ENCODE measurements around the gene PPP1R12A. TPM values are rescaled to one million over a fixed set of nuclear protein-coding genes. Genes with fewer than 3 reads are reported as not detected.

PPP1R12A gene
- total RNA-seq, 1 donor from 2014 or later, result 86.7 TPM

DNA sequence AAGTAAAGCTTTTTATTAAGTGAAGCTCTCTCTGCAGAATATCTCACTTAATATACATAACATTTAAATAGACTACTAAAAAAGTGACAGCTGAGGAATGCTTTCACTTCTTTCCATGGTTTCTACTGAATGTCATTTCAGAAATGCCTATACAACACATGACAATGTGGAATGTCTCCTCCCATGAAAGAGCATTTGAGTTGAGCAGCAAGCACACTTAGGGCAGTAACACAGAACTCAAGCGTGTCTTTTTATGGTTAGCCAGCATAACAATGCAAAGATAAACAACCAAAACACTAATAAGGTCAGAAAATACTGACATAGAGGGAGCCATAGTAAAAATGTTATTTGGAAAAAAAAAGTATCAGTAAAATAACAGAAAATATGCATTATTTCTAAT is 9.4 kb downstream of the PPP1R12A start:
- Histone ChIP-seq H3K4me3 (no peak overlapping the region), H3K27me3 (no peaks in the 10 kb centered on the region), H3K36me3 (no peaks in the 10 kb centered on the region), H3F3A (ENCODE audit: low read depth) (no peaks in the 10 kb centered on the region), H3K4me1 (no peaks in the 10 kb centered on the region), H3K9me3 (ENCODE audit: low read depth) (no peaks in the 10 kb centered on the region), H3K4me2 (no peak overlapping the region), H3K27ac (no peak overlapping the region), H2AFZ (replicated peaks) (no peak overlapping the region), H3K9ac (no peak overlapping the region), H4K20me1 (ENCODE audit: low read depth) (peaks cover 77% of the 10 kb centered on the region), H3K79me2 (ENCODE audit: low read depth) (peaks cover 100% of the 10 kb centered on the region)
- Mint-ChIP-seq H3K36me3 (peaks cover 18% of the 10 kb centered on the region), H3K9me3 (peaks cover 3% of the 10 kb centered on the region), H3K4me1 (peaks cover 2% of the 10 kb centered on the region), H3K27me3 (ENCODE audit: insufficient read depth, low read depth) (no peaks in the 10 kb centered on the region), H3K4me3 (no peak overlapping the region), H3K27ac (no peak overlapping the region)
- TF ChIP-seq, protein P1, sequence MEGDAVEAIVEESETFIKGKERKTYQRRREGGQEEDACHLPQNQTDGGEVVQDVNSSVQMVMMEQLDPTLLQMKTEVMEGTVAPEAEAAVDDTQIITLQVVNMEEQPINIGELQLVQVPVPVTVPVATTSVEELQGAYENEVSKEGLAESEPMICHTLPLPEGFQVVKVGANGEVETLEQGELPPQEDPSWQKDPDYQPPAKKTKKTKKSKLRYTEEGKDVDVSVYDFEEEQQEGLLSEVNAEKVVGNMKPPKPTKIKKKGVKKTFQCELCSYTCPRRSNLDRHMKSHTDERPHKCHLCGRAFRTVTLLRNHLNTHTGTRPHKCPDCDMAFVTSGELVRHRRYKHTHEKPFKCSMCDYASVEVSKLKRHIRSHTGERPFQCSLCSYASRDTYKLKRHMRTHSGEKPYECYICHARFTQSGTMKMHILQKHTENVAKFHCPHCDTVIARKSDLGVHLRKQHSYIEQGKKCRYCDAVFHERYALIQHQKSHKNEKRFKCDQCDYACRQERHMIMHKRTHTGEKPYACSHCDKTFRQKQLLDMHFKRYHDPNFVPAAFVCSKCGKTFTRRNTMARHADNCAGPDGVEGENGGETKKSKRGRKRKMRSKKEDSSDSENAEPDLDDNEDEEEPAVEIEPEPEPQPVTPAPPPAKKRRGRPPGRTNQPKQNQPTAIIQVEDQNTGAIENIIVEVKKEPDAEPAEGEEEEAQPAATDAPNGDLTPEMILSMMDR (IDR thresholded peaks at IDR 0.05), result no peak
- TF ChIP-seq EZH2 (IDR thresholded peaks at IDR 0.05) (no peak), EZH2phosphoT487 (IDR thresholded peaks at IDR 0.05) (no peak)
- no peak for DNase-seq (ENCODE audit: low spot score)

DNA sequence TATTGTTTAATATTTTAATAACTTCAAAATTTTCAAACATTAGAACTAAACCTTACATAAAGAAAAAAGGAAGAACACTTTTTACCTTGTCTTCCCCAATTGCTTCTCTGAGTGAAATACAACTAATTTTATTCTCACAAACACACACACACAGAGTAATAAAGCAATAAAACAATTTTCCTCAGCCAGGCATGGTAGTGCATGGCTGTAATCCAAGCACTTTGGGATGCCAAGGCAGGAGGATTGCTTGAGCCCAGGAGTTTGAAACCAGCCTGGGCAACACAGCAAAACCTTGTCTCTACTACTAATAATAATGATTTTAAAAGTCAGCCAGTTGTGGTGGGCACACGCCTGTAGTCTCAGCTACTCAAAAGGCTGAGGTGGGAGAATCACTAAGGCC is 13.1 kb downstream of the PPP1R12A start:
- Mint-ChIP-seq H3K27ac (no peak overlapping the region), H3K4me1 (no peaks in the 10 kb centered on the region)

DNA sequence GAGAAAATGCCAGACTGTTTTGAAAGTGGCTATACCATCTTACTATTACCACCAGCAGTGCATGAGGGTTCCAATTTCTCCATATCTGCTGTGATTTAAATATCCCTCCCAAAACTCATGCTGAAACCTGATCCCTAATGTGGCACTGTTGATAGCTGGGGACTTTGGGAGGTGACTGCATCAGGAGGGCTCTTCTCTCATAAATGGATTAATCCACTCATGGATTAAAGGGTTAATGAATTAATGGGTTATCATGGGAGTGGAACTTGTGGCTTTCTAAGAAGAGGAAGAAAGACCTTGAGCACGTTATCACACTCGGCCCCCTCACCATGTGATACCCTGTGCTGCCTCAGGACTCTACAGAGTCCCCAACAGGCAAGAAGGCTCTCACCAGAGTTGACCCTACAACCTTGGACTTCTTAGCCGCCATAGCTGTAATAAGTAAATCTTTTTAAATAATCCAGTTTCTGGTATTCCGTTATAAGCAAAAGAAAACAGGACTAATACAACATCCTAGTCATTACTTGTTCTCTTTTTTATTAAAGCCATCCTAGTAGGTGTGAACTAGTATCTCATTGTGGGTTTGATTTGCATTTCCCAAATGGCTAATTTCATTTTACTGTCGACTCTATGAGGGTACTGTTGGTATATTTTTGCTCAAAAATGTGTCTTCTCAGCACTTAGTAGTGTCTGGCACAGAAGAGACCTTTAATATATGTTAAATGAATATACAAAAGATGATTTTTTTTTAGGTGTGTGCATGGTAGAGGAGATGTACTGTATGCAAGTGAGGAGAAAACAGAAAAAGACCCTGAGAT is 14.3 kb downstream of the PPP1R12A start:
- Mint-ChIP-seq H3K9me3 (peaks cover 5% of the 10 kb centered on the region), H3K27ac (no peak overlapping the region), H3K4me1 (no peaks in the 10 kb centered on the region), H3K27me3 (ENCODE audit: insufficient read depth, low read depth) (no peaks in the 10 kb centered on the region), H3K4me3 (no peak overlapping the region), H3K36me3 (peaks cover 33% of the 10 kb centered on the region)
- Histone ChIP-seq H2AFZ (replicated peaks) (no peak overlapping the region), H3K9ac (no peak overlapping the region), H3K4me1 (no peaks in the 10 kb centered on the region), H3K27ac (no peak overlapping the region), H3K79me2 (ENCODE audit: low read depth) (peaks cover 100% of the 10 kb centered on the region), H3K4me3 (no peak overlapping the region), H3K9me3 (ENCODE audit: low read depth) (no peaks in the 10 kb centered on the region), H3K36me3 (no peaks in the 10 kb centered on the region), H3K27me3 (no peaks in the 10 kb centered on the region), H3F3A (ENCODE audit: low read depth) (no peaks in the 10 kb centered on the region), H3K4me2 (no peak overlapping the region), H4K20me1 (ENCODE audit: low read depth) (peaks cover 66% of the 10 kb centered on the region)
- no peak for TF ChIP-seq EZH2phosphoT487 (IDR thresholded peaks at IDR 0.05)
- TF ChIP-seq, protein P1 (IDR thresholded peaks at IDR 0.05), result no peak
- TF ChIP-seq EZH2 (IDR thresholded peaks at IDR 0.05), result no peak
- DNase-seq (ENCODE audit: low spot score), result no peak

More for the DNA sequence above, 13.1 kb downstream of the PPP1R12A start:
- Histone ChIP-seq H3K9ac (no peak overlapping the region), H3K4me3 (no peak overlapping the region), H3K27me3 (no peaks in the 10 kb centered on the region), H3K36me3 (no peaks in the 10 kb centered on the region), H3F3A (ENCODE audit: low read depth) (no peaks in the 10 kb centered on the region), H3K4me2 (no peak overlapping the region), H3K27ac (no peak overlapping the region), H3K4me1 (no peaks in the 10 kb centered on the region), H4K20me1 (ENCODE audit: low read depth) (peaks cover 71% of the 10 kb centered on the region), H2AFZ (replicated peaks) (no peak overlapping the region), H3K9me3 (ENCODE audit: low read depth) (no peaks in the 10 kb centered on the region), H3K79me2 (ENCODE audit: low read depth) (peaks cover 100% of the 10 kb centered on the region)
- TF ChIP-seq EZH2 (IDR thresholded peaks at IDR 0.05) (no peak), EZH2phosphoT487 (IDR thresholded peaks at IDR 0.05) (no peak)
- TF ChIP-seq, protein P1 (IDR thresholded peaks at IDR 0.05), result no peak
- Mint-ChIP-seq H3K27me3 (ENCODE audit: insufficient read depth, low read depth) (no peaks in the 10 kb centered on the region), H3K36me3 (peaks cover 27% of the 10 kb centered on the region), H3K9me3 (peaks cover 5% of the 10 kb centered on the region), H3K4me3 (no peak overlapping the region)
- DNase-seq (ENCODE audit: low spot score), result no peak
